NT2/D1 (cell line): Measurements from ENCODE around the gene HCST.

ENCODE experiments used
- DNase-seq: peaks from one replicate; pipeline ENCODE4 v3.0.0-alpha.2; 2011; ENCODE audit warnings: low read depth, low spot score
- H3K27me3 ChIP-seq: 2 replicates; pipeline ENCODE4 v1.6.0; 2011; ENCODE audit warnings: mild to moderate bottlenecking; ENCODE audit not compliant: insufficient read length, insufficient read depth
- H3K36me3 ChIP-seq: 2 replicates; pipeline ENCODE4 v1.6.1; 2011; ENCODE audit warnings: mild to moderate bottlenecking, low read length, mixed read lengths; ENCODE audit not compliant: insufficient read depth, insufficient read length
- H3K4me1 ChIP-seq: 2 replicates; pipeline ENCODE4 v1.5.1; 2011; ENCODE audit not compliant: insufficient read depth, insufficient read length
- H3K4me3 ChIP-seq: 2 replicates; pipeline ENCODE4 v1.5.1; 2011; ENCODE audit warnings: low read depth; ENCODE audit not compliant: insufficient read length
- H3K9ac ChIP-seq: 2 replicates; pipeline ENCODE4 v1.6.0; 2011; ENCODE audit warnings: low read depth; ENCODE audit not compliant: insufficient read length
- H3K9me3 ChIP-seq: 2 replicates; pipeline ENCODE4 v1.5.1; 2011; ENCODE audit warnings: mild to moderate bottlenecking, low read length; ENCODE audit not compliant: insufficient read depth
- SUZ12 ChIP-seq: IDR thresholded peaks from 2 replicates; pipeline ENCODE4 v1.6.1; 2011; ENCODE audit not compliant: insufficient read length, insufficient read depth; ENCODE audit errors: extremely low read depth
- YY1 ChIP-seq: IDR thresholded peaks from 2 replicates; pipeline ENCODE4 v1.6.1; 2011; ENCODE audit not compliant: insufficient read length, insufficient read depth
- ZNF274 ChIP-seq: IDR thresholded peaks from 2 replicates; pipeline ENCODE4 v1.6.1; 2011; ENCODE audit warnings: mild to moderate bottlenecking, low read depth, low read length

The HCST gene

GRCh38 chr19:35931874-35932202 lies 29.5 kb downstream of the HCST start:
- DNase-seq: no peak
- Histone ChIP-seq H3K27me3 (no peaks in the 10 kb centered on the region), H3K9ac (no peak overlapping the region), H3K4me3 (peak overlapping the region; percentile 13), H3K4me1 (peaks cover 5% of the 10 kb centered on the region), H3K9me3 (no peaks in the 10 kb centered on the region), H3K36me3 (no peaks in the 10 kb centered on the region)
- no peak for TF ChIP-seq SUZ12
- TF ChIP-seq ZNF274: no peak
- no peak for TF ChIP-seq YY1

DNA sequence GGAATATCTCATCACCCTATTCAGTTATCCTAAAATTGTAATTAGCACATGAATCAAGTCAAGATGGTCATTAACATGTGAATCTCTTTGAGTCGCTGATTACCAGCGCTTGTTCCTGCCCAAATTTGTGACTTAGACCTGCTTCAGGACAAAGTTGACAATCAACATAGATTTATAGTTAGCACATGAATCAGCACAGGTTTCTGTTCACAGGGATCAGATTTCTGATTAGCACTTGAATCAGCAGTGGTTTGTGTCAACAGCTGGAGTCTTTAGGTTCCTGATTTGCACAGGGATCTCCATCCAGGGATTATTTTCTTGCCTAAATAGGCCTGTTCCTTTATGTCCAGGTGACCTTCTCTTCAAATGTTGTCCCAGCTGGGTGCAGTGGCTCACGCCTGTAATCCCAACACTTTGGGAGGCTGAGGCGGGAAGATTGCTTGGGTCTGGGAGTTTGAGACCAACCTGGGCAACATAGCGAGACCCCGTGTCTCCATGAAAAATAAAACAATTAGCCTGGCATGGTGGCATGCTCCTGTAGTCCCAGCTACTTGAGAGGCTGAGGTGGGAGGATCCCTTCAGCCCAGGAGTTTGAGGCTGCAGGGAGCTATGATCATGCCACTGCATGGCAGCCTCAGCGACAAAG lies 30.1 kb downstream of the HCST start:
- Histone ChIP-seq H3K4me1 (peaks cover 5% of the 10 kb centered on the region), H3K9ac (no peak overlapping the region), H3K36me3 (no peaks in the 10 kb centered on the region), H3K27me3 (no peaks in the 10 kb centered on the region), H3K9me3 (no peaks in the 10 kb centered on the region), H3K4me3 (no peak overlapping the region)
- DNase-seq: peak; percentile 20
- no peak for TF ChIP-seq SUZ12
- no peak for TF ChIP-seq YY1
- no peak for TF ChIP-seq ZNF274

DNA sequence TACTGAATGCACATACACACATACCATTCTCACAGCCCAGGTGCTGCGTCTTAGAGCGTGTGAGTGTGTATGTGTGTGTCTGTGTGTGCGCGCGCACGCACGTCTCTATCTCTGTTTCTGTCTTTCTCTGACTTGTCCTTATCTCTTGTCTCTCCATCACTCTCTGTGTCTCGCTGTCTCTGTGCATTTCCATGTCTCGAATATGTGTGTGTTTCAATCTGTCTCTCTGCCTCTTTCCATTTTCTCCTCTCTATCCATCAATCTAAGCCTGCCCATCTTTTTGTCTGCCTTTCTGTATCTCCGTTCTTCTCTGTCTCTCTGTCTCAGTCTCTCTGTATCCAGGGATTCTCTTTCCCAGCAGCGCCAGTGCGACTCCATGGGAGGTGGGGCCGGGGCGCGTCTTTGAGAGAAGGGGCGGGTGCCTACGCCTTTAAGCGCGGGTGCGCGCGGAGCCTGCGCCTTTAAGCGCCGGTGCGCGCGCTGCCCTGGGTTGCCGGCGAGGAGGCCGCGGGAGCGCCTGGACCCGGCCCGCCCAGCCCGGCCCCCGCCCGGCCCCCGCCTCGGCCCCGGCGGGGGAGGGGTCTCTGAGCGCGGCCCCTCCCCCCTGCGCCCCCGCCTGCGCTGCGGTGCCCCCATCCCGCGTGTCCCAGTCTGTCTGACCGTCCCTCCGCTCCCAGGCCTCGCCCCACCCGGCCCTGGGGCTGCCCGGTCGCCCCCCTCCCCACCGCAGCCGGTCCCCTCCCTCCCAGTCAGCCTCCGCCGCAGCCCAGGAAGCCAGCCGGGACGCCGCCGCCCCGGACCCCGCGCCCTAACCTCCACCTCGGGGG lies 33.8 kb downstream of the HCST start, which contains the start of gene LRFN3:
Gene LRFN3 (plus strand): TSS at position 464 of the 827 bp plus-strand sequence. CDS start 3,052 bp downstream, outside the sequence.
- no peaks in the 10 kb centered on the region for H3K27me3 ChIP-seq
- DNase-seq: peak; percentile 47
- H3K9me3 ChIP-seq: no peaks in the 10 kb centered on the region
- peak within 1 kb of the TSS; percentile 87 for H3K9ac ChIP-seq
- peak within 1 kb of the TSS; percentile 75 for H3K4me3 ChIP-seq
- H3K36me3 ChIP-seq: peaks cover 5% of the 10 kb centered on the region
- TF ChIP-seq ZNF274 (no peak), SUZ12 (no peak), YY1 (no peak)
- H3K4me1 ChIP-seq: peaks cover 7% of the 10 kb centered on the region

- Histone ChIP-seq H3K4me3 (peak overlapping the region; percentile 75), H3K36me3 (peaks cover 5% of the 10 kb centered on the region), H3K9me3 (no peaks in the 10 kb centered on the region), H3K9ac (peak overlapping the region; percentile 87), H3K4me1 (peaks cover 7% of the 10 kb centered on the region), H3K27me3 (no peaks in the 10 kb centered on the region)
- DNase-seq: no peak
- TF ChIP-seq YY1 (no peak), SUZ12 (no peak), ZNF274 (no peak)
Measured at GRCh38 chr19:35936738-35937268, 34.5 kb downstream of the HCST start.

DNA sequence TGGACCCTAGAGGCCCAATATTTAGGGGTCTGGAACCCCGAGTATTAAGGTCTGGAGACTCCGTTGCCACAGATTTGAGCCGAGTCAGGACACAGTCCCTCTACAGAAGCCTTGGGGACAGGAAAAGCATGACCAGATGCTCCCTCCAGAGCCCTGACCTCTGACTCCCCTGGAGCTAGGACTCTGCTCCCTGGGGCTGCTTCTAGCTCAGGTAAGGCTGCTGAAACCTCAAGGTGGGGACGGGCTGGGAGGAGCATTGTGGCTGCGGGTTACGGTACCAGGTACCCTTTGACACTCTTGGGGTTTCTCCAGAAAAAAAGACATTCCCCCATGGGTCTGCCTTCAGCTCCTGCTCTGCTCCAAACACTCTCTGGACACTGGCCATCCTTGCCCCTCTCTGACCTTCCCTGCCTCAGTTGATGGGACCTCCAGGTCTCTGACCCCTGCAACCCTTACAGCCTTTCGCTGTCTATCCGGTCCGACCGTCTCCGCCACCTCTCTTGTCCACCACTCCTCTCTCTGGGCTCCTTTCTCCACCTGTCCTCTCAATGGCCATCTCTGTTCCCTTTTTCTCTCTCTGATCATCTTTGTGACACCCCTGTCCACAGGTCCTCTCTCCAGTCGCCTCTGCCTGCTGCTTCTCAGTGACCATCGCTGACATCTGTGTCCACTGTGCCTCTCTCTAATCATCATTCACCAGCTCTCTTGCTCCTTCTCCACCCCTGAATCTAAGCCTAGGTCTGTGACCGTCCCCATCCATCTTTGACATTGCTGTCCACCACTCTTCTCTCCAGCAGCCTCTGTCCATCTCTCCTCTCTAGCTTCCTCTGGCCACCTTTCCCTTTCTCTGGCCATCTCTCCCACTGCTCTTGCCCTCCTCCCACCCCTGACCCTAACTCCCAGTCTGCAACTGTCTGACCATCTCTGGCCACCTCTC lies 35.3 kb downstream of the HCST start:
- H3K9ac ChIP-seq: peak overlapping the region; percentile 87
- peaks cover 10% of the 10 kb centered on the region for H3K36me3 ChIP-seq
- peaks cover 7% of the 10 kb centered on the region for H3K4me1 ChIP-seq
- TF ChIP-seq ZNF274 (no peak), SUZ12 (no peak), YY1 (no peak)
- no peak for DNase-seq
- peak overlapping the region; percentile 75 for H3K4me3 ChIP-seq
- no peaks in the 10 kb centered on the region for H3K9me3 ChIP-seq
- H3K27me3 ChIP-seq: no peaks in the 10 kb centered on the region

DNA sequence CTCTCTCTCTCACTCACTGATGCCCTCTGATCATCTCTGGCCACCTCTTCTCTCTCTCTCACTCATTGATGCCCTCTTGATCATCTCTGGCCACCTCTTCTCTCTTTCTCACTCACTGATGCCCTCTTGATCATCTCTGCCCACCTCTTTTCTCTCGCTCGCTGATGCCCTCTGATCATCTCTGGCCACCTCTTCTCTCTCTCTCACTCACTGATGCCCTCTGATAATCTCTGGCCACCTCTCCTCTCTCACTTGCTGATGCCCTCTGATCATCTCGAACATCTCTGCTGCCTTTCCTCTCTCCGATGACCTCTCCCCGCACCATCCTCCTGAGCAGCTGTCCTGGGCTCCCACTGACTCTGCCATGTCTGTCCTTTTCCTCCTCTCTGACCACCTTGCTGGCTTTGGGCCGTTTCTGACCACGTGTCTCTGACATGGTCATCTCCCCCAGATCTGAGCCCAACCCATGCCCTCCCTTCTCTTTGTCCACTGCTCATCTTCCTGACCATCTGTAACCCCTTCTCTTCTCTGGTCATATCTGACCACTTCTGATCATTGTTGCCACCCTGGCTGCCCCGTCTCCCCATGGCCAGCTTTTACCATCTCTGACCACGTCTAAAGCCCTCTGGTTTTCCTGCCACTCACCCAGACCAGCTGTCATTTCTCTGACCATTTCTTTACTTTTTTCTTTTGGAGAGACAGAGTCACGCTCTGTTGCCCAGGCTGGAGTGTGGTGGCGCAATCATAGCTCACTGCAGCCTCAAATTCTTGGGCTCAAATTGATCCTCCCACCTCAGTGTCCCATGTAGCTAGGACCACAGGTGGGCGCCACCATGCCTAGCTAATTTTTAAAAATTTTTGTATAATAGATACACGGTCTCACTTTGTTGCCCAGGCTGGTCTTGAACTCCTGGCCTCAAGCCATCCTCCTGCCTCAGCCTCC lies 36.2 kb downstream of the HCST start:
- H3K9me3 ChIP-seq: no peaks in the 10 kb centered on the region
- DNase-seq: no peak
- peaks cover 10% of the 10 kb centered on the region for H3K36me3 ChIP-seq
- no peaks in the 10 kb centered on the region for H3K27me3 ChIP-seq
- peak overlapping the region; percentile 10 for H3K4me3 ChIP-seq
- peaks cover 7% of the 10 kb centered on the region for H3K4me1 ChIP-seq
- H3K9ac ChIP-seq: peak overlapping the region; percentile 8
- no peak for TF ChIP-seq YY1
- no peak for TF ChIP-seq ZNF274
- no peak for TF ChIP-seq SUZ12
